NCI-H1105 (cell line): ENCODE data around the gene RALGPS1.

Source experiments
- DNase-seq: peaks from one replicate; lab custom pipeline; 2025; lab: John Stamatoyannopoulos, UW

Gene RALGPS1

DNA sequence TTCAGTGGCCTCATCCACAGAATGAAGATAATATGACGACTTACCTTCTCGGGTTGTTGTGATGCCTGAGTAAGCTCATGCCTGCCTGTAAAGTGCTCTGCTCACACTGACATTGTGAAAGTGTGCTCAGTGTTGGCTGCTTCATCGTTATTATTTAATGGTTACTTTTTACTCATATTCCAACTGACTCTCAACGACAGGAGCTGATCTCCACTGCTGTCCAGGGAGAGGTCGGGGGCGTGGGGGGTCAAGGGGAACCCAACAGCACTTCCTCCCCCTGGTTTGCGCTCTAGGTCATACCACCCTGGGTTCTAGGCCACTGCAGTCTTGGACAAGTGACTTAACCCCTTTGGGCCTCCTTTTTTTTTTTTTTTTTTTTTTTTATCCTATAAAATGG, 260.7 kb downstream of the RALGPS1 start:
- no peak for DNase-seq

DNA sequence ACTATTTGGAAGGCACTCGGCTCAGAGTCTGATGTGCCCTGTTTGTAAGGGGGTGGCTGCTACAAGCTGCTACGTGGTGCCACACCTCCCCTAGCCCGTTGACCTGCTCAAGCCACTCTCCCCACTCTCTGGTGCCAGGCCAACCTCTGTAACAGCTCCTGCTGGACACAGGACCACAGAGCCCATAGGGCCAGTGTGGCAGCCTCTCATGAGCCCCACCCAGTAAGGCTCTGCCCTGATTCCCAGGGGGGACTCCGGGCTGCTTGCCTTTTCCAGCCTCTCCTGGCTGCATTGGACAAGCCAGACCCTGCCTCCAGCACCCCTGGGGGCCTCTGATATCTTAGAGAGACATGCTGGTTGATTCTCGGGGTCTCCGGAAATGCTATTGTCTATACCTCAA, 261.2 kb downstream of the RALGPS1 start:
- DNase-seq, result no peak

DNA sequence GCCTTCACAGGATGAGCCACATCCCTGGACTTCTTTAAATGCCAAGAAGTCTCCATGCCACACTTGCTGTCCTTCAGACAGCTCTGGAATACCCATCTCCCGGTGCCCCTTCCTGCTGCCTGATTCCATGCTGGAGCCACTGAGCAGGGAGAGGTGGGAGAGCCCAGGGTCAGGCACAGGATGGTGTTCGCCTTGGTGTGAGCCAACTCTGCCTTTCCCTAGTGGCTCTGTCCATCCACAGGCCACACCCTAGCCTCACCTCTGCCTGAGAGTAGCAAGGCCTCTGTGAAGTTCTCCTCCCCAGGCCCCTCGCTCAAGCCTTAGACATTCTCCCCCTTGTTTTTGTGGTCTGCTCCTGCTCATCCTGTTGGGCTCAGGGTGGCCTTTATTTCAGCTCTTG, 262.0 kb downstream of the RALGPS1 start:
- no peak for DNase-seq

DNA sequence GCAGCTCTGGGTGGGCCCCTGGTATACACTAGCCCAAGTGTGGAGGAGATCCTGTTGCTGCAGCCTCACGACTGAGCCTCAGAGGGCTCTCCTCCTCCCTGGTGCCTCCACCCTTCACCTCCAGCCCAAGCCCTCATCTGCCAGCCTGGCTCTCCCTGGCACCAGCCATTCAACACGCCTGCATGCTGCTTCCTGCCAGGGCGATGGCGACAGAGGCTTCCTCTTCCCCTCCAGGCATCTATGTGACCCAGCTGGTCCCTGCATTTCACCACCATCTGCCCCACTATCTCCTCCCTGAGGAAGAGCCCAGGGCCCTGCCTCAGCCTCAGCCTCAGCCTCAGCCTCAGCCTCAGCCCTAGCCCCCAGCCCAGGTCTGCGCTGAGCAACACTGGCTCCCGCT, 262.6 kb downstream of the RALGPS1 start:
- no peak for DNase-seq

DNA sequence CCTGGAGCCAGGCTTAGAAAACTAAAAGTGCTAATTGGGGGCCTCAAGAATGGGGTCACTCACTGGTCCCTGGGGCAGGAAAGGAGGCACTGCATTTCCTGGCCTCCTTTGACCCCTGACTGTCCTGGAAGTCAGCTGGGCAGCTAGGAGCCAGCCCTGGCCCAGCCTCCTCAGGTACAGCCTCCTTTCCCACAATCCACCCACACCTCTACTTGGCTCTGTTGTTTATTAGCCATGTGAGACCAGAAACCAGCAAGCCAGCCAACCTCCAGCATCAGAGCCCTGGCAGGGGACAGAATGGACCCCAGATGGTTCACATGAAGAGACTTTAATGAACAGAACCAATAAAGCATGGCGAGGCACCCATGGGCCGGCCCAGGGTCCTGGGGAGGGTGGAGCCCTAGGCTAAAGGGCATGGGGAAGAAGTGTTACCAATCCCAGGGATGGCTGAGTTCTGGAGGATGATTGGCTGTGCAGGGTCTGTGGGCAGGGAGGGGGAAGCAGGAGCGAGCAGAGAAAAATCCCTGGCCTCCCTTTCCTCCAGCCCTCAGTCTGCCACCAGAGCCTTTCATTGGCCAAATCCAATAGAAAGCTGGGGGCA, 263.2 kb downstream of the RALGPS1 start:
- DNase-seq, result no peak

DNA sequence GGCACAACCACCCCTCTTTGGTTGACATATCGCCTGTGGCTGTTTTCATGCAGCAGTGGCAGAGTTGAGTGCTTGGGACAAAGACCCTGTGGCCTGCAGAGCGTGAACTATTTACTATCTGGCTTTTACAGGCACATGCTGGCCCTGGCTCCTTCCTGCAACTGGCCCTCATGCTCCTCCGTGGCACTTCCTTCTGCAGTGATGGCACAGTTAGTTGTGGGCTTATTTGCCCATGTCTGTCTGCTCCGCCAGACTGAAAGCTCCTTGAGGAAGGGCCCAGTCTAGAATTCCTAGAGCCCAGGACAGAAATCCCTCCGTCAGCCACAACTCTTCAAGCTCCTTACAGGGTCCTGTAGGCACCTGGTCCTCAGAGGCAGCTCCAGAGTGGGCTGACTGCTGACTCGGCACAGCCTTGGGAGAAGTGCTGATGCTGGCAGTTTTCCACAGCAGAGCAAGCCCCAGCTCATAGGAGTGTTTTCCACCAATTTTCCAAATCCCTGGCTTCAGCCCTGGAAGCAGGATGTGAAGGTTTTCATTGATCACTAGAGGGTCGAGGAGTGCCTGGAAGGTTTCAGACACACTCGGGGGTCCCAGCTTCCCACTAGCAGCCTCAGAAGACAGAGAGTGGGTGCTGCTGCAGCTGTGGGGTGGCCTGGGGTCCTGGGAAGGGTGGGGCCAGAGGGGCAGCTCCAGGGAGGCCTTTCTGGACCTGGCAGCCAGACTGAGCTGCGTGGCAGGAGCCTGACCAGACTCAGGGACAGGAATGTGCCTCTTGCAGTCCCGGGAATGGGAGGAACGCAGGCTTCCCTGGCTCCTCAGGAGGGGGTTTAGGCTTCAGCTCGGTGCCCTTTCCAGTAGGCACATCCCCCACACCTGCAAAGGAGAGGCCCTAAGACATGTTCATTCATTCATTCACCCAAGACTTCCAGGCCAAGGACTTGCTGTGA, 264.4 kb downstream of the RALGPS1 start:
- DNase-seq, result no peak

DNA sequence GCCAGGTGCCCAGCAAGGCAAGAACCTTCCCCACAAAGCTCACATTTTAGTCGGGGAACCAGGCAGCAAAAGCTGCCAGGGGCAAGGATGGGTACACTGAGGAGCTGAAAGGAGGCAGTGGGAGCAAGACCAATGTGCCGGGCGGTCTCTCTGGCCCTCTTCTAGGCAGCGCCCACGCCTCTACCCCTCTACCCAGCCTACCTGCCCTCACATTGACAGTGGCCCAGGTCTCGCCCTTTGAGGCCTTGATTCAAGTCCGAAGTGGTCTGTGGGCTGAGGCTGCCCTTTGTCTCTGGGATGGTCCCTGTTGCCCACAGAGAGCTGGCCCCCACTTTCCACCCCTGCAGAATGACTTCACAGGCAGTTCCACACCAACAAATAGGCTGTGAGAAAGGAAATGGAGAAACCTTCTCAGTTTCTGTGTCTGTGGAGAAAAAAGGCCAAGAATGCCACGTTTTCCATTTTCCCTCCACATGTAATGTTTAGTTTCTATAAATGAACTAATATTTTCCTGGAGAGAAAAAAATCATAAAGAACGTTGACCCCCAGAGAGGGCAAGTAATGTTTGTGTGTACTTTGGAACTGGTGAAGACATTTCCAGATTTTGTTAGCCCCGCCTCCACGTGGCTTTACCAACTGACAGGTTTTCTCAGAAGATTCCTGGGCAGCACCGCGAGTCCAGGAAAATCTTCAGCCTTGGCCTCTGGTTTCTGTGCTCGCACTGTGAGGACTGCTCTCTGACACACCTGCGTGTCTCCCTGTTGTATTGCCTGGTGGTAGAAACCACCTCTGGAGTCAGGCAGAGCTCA, 265.3 kb downstream of the RALGPS1 start:
- DNase-seq, result no peak

DNA sequence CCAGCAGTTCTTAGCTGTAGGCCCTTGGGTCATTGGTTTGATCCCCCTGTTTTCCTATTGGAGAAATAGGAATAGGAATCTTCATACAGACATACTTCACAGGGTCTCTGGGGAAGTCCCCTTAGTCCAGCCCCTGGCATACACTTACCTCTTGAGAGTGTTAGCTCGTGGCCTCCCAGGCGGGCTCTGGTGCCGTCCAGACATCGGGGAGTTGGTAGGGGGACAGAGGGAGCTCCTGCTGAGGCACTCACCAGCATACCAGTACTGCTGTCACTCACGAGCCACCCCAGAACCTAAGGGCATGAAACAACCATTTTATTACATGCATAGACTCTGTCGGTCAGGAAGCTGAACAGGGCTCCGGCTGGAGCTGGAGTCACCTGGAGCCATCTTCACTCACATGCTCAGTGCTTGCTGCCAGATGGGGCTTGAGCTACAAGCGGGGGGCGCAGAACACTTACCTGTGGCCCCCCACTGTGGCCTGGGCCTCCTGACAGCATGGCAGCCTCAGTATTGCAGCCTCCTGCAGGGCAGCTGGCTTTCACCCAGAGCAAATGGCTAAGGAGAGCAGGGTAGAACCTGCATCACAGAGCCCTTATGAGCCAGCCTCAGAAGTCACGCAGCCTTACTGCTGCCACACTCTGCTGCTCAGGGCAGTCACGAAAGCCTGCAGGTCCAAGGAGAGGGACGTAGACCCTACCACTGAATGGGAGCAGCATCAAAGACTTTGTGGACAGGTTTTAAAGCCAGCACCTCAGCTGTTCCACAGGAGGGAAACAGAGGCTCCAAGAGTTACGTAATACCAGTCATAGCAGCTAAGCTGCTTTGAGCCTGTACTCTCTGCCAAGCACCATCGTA, 266.1 kb downstream of the RALGPS1 start:
- DNase-seq, result no peak

DNA sequence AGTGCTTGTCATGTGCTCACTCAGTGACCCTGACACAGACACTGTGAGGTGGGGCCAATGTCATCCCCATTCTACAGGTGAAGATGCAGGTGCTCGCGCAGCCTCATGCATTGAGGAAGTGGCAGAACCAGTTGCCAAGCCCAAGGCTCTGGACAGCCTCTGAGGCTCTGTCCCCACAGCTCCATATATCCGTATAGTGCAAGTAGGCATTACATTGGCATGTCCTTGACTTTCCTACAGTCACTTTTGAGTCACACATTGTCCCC, 266.7 kb downstream of the RALGPS1 start:
- no peak for DNase-seq

DNA sequence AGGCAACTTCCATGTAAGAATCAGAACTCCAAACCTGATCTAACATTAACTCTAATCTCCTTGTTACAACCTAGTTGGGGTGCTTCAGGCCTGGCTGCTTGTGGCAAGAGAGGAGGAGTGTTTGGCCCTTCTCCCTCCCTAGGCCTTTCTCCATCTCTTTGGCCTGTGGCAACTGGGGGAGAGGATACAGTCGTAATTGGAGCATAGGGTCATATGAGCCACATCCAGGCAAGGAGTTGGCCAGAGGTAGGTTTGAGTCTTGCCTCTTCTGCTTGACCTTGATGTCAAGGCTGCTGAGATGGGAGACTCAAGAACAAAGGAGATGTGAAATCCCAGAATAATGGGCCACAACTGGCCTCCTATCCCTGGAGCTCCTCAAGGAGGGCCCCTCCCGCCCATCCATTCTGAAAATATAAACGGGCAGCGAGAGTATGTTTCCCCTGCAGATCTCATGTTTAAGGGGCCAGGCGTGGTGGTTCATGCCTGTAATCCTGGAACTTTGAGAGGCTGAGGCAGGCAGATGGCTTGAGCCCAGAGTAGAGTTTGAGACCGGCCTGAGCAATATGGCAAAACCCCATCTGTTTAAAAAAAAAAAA, 267.1 kb downstream of the RALGPS1 start:
- DNase-seq, result no peak

DNA sequence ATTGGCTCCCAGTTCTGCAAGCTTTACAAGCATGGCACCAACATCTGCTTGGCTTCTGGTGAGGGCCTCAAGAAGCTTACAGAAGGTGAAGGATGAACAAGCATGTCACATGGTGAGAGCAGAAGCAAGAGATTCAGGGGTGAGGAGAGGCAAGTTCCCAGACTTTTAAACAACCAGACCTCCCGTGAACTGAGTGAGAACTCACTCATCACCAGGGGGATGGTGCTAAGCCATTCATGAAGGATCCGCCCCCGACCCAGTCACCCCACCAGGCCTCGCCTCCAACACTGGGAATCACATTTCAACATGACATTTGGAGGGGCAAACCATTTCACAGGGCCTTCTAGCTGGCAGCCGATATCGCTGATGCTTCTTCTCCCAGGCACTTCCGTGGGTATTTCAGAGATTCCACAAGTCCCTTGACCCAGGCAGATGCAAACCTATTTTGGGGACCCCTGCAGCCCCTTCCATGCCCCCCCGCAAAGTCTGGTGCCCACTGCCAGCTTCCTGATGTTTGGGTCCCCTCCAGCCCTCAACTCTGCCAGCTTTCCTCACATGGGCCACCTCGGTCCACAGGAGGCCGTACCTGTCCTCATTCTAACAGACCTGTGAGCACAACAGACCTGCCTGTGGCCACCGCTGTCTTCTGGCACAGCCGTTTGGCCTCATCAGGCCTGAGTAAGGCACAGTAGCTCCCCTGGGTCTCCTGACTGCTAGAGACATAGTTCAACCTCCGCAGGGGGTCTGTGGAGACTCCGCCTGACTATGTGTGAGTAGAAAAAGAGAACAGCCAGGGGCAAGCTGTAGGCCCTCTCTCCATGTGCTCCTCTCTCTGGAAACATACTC, 268.5 kb downstream of the RALGPS1 start:
- DNase-seq, result no peak

DNA sequence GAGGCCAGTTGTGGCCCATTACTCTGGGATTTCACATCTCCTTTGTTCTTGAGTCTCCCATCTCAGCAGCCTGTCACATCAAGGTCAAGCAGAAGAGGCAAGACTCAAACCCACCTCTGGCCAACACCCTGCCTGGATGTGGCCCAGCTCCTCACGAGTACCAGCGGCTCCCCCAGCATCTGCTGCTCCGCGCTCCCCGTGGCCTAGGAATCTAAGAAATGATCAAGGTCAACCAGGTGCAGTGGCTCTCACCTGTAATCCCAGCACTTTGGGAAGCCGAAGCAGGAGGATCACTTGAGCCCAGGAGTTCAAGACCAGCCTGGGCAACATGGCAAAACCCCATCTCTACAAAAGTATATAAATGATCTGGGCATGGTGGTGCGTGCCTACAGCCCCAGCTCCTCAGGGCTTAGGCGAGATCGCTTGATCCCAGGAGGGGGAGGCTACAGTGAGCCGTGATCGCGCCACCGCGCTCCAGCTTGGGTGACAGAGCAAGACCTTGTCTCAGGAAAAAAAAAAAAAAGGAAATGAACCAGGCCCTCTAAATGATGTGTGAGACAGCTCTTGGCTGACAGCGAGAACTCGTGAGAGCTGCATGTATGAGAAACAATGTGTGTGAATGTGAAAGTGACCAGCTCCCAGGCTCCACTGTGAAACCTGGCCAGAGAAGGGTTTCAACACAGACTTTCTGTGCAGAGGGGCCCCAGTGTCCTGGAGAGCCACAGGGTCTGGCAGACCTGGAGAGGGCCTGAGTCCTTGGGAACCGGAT, 269.4 kb downstream of the RALGPS1 start:
- DNase-seq, result no peak

DNA sequence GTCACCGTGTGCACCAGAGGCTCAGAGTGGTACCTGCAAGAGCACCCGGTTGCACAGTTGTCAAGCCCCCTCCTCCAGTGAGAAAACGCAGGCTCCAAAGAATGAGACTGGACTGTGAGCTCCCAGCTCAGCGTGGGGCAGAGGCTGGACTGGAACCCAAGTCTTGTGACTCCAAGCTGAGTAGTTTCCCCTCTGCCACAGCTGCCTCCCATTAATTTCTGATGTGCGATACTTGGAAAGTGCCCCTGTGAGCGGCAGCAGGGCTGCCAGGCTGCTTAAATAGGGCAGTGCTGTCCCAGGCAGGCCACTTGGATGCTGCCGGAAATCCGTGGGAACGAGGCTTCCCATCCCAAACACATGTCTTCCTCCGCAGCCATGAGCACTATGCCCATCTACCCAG, 270.1 kb downstream of the RALGPS1 start:
- DNase-seq, result no peak

DNA sequence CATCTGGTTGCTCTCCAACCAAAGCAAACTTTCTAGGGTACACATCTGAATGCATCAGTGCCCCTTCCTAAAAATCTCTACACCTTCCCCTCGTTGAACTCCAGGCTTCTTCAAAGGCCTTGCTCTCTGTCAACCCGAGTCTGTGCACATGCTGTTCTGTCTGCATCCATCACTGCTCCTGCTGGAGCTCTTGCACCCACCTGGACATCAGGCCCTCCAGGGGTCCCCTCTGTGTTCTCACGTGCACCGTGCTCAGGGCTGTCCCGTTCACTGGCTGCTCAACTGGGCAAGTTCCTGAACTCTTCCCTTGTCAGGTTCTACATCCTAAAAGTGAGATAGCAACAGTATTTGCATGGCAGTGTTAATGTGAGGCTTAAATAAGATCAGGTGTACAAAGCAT, 270.6 kb downstream of the RALGPS1 start:
- DNase-seq, result no peak

DNA sequence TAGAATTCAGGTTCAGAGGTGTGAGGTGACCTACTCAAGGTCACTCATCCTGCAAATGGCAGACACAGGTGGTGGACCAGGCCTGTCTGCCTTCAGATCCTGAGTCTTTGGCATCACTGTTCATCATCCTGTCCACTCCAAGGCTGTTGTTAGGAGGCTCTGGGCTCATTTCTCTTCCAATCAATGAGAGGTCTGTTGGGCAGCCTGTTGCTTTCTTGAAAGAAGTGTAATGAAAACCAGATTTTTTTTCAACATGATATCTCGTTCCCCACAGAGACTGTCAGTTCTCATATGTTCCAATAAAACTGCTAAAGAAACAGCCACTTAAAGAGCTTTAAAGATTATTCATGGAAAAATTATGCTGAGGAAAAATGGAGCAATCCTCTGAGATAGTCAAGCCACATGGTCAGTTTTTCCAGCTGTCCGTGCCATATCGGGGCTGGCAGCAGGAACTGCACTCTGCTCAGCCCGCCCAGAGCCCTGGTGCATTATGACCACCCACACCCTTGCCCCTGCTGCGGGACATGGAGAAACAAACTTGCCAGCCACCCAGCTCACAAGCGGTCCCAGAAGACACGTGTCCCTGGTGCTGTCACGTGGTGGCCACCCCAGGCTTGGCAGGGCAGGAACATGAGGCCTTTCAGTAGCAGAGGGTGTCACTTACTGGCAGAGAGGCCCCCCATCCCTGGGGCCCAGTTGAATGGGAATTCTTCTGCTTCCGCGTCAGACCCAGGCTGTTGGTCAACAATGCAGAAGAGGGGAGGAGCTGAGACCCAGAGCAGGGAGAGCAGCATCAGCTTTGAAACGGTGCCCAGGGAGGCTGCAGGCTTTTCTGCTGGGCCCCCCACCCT, 271.6 kb downstream of the RALGPS1 start:
- DNase-seq, result no peak

DNA sequence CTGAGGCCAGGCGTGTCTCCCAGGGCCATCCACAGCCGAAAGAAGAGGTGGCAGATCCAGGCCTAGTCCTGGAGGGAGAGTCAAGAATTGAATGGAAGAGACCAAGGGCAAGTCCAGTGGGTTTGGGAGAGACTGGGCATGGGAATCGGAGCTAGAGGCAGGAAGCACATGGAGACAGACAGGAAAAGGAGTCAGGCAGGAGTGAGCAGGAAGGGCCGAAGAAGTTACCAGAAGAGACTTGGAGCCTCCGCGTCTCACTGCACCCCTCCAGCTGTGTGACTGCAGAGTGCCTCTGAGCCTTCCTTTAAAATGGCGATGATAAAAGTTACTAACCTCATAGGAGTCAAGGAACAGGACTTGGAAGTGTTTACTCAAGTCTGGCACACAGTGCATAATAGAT, 272.2 kb downstream of the RALGPS1 start:
- no peak for DNase-seq

DNA sequence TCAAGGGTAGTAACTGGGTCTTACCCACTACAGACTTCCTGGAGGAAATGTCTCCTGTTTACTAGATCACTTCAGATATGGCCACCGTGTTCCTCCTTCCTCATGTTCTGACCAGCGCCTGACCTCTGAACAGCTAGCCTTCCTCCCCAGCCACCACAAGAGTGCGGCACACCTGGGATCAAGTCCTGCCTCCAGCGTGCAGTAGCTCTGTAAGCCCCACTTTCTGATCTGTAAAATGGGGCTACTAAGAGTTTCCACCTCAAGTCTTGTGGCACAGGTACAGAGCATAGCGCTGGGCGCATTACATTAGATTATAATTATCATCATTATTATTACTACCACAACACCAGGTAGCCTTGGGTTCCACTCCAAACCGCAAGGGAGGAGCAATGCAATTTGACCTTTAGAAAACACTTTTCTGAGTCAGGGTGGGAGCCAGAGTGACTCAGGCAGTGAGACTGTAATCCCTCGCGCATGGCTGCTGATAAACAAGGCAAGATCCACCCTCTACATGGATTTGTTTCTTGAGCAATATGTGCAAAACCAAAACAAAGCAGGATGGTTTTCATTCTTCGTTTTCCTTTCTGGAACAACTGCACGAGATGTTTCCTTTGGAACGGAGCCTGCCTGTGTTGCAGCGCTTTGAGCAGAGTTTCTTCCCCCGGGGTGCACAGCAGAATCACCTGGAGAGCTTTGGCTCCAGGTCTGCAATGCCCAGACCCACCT, 272.8 kb downstream of the RALGPS1 start:
- no peak for DNase-seq

DNA sequence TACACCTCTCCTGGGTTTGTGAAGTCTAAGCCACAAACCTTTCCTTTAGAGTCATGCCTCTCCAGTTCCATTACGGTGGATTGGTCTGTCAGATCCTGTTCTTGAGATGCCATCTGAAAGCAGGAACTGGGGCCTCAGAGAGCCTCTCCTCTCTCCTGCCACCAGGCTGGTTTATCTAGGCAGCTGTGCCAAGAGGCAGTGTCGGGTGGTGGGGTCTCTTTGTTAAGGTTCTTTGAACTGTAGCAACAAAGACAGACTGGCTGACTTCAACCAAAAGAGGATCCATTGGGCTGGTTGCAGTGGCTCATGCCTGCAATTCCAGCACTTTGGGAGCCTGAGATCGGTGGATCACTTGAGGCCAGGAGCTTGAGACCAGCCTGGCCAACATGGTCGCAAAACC, 273.8 kb downstream of the RALGPS1 start:
- no peak for DNase-seq
